KMS-11 (cell line): ENCODE results near the gene UBE2L3.

Experiments
- H2AFZ ChIP-seq: fragments of 200-600 bp; sonication (generic); 2 replicates; pipeline ENCODE4 v1.6.1; 2016; ENCODE audit warnings: antibody characterized with exemption, mixed run types, low read depth
- H3K27ac ChIP-seq: fragments of 200-600 bp; sonication (generic); 2 replicates; pipeline ENCODE4 v1.6.1; 2016; ENCODE audit warnings: mild to moderate bottlenecking, mixed run types
- H3K27me3 ChIP-seq: fragments of 200-600 bp; sonication (generic); 2 replicates; pipeline ENCODE4 v1.6.1; 2017; ENCODE audit warnings: mild to moderate bottlenecking, low read depth, mixed run types, moderate library complexity; ENCODE audit not compliant: insufficient read depth
- H3K36me3 ChIP-seq: fragments of 200-600 bp; sonication (generic); 2 replicates; pipeline ENCODE4 v1.6.1; 2017; ENCODE audit warnings: mild to moderate bottlenecking, mixed run types; ENCODE audit not compliant: insufficient read depth
- H3K4me1 ChIP-seq: fragments of 200-600 bp; sonication (generic); 2 replicates; pipeline ENCODE4 v1.6.1; 2016; ENCODE audit warnings: mild to moderate bottlenecking, low read depth, mixed run types; ENCODE audit not compliant: poor library complexity, severe bottlenecking
- H3K4me2 ChIP-seq: fragments of 200-600 bp; sonication (generic); 2 replicates; pipeline ENCODE4 v1.7.0; 2016; ENCODE audit warnings: mild to moderate bottlenecking, mixed run types
- H3K4me3 ChIP-seq: fragments of 200-600 bp; sonication (generic); IDR thresholded peaks from 2 replicates; pipeline ENCODE4 v1.6.1; 2017; ENCODE audit warnings: low read depth, low read length, mixed read lengths; ENCODE audit not compliant: insufficient read depth
- H3K79me2 ChIP-seq: fragments of 200-600 bp; sonication (generic); 2 replicates; pipeline ENCODE4 v1.6.1; 2016; ENCODE audit warnings: low read depth, mixed run types; ENCODE audit not compliant: insufficient read depth
- H3K9ac ChIP-seq: fragments of 200-600 bp; sonication (generic); 2 replicates; pipeline ENCODE4 v1.6.1; 2016; ENCODE audit warnings: mild to moderate bottlenecking, mixed run types
- H4K20me1 ChIP-seq: fragments of 200-600 bp; sonication (generic); 2 replicates; pipeline ENCODE4 v1.6.1; 2016; ENCODE audit warnings: mild to moderate bottlenecking, mixed run types; ENCODE audit not compliant: insufficient read depth
- TF ChIP-seq, protein P1 (sequence below): fragments of 200-600 bp; sonication (generic); conservative IDR thresholded peaks from 2 replicates; pipeline ENCODE4 v1.6.1; 2017; ENCODE audit warnings: low read depth, mild to moderate bottlenecking, antibody characterized with exemption, low read length, moderate library complexity, mixed read lengths

The UBE2L3 gene

DNA sequence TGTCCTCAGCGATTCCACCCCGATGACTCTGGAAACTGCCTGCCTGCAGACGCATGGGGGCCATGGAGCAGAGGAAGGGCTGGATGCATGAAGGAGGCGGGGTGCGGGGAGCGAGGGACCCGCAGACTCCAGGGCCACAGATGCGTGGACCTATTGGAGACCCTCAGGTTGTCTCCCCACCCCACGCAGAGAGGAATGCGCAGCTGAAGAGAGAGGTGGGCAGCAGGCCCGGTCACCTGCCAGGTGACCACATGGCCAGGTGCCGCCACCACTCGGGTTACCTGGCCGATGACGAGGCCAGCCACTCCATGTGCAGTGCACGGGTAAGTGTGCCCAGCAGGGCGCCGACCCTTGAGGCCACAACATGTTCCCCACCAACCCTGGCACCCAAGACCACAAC, 65.4 kb downstream of the UBE2L3 start:
- no peak overlapping the region for H3K4me2 ChIP-seq
- TF ChIP-seq, protein P1, sequence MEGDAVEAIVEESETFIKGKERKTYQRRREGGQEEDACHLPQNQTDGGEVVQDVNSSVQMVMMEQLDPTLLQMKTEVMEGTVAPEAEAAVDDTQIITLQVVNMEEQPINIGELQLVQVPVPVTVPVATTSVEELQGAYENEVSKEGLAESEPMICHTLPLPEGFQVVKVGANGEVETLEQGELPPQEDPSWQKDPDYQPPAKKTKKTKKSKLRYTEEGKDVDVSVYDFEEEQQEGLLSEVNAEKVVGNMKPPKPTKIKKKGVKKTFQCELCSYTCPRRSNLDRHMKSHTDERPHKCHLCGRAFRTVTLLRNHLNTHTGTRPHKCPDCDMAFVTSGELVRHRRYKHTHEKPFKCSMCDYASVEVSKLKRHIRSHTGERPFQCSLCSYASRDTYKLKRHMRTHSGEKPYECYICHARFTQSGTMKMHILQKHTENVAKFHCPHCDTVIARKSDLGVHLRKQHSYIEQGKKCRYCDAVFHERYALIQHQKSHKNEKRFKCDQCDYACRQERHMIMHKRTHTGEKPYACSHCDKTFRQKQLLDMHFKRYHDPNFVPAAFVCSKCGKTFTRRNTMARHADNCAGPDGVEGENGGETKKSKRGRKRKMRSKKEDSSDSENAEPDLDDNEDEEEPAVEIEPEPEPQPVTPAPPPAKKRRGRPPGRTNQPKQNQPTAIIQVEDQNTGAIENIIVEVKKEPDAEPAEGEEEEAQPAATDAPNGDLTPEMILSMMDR: no peak
- peaks cover 16% of the 10 kb centered on the region for H3K79me2 ChIP-seq
- H3K9ac ChIP-seq: no peak overlapping the region
- peaks cover 3% of the 10 kb centered on the region for H3K4me1 ChIP-seq
- H3K36me3 ChIP-seq: no peaks in the 10 kb centered on the region
- H3K27me3 ChIP-seq: no peaks in the 10 kb centered on the region
- H2AFZ ChIP-seq: no peak overlapping the region
- no peak overlapping the region for H3K4me3 ChIP-seq
- no peaks in the 10 kb centered on the region for H4K20me1 ChIP-seq
- no peak overlapping the region for H3K27ac ChIP-seq

DNA sequence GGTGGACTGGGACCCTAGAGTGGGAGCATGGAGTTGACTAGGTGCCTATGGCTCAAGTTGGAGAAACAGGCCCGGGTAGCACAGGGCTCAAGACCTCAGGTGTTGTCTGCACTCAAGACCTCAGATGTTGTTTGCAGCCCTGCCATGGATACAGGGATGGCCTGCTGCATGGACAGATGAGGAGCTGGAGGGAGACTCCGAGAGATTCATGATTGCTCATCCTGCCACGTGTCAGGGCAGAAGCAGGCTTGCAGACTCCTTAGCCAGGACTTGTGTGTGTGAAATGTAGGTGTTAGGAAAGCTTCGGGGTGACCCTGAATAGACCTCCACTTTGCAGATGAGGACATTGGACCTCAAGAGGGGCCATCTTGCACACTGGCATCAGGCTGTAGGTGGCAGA, 66.0 kb downstream of the UBE2L3 start:
- Histone ChIP-seq H3K36me3 (no peaks in the 10 kb centered on the region), H3K4me2 (no peak overlapping the region), H3K4me3 (no peak overlapping the region), H3K9ac (no peak overlapping the region), H3K27me3 (no peaks in the 10 kb centered on the region), H3K4me1 (no peaks in the 10 kb centered on the region), H3K27ac (no peak overlapping the region), H3K79me2 (peaks cover 10% of the 10 kb centered on the region), H2AFZ (no peak overlapping the region), H4K20me1 (no peaks in the 10 kb centered on the region)
- TF ChIP-seq, protein P1: no peak

DNA sequence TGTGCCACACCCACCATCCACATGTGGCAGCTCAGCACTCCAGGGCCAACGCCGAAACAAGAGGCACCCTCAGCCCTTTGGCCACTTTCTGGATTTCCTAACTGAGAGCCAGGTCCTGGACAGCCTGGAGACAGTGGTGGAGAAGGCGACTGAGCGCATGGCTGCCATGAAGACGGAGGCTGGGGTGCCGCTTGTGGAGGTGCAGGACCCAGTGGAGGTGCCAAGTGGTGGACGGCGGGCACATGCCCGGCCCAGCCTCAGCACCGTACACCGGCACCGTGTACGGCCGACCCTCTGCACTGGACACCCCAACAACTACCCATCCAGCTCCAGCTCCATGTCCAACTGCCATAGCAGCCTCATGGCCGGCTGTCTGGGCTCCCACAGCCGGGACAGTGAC, 66.6 kb downstream of the UBE2L3 start:
- no peak overlapping the region for H3K4me3 ChIP-seq
- H3K79me2 ChIP-seq: peaks cover 6% of the 10 kb centered on the region; the same call in 1 of the 2 replicates
- H2AFZ ChIP-seq: no peak overlapping the region
- no peaks in the 10 kb centered on the region for H3K36me3 ChIP-seq
- H3K4me1 ChIP-seq: no peaks in the 10 kb centered on the region
- no peak overlapping the region for H3K9ac ChIP-seq
- TF ChIP-seq, protein P1: no peak
- no peak overlapping the region for H3K4me2 ChIP-seq
- H3K27ac ChIP-seq: no peak overlapping the region
- no peaks in the 10 kb centered on the region for H4K20me1 ChIP-seq
- H3K27me3 ChIP-seq: no peaks in the 10 kb centered on the region

DNA sequence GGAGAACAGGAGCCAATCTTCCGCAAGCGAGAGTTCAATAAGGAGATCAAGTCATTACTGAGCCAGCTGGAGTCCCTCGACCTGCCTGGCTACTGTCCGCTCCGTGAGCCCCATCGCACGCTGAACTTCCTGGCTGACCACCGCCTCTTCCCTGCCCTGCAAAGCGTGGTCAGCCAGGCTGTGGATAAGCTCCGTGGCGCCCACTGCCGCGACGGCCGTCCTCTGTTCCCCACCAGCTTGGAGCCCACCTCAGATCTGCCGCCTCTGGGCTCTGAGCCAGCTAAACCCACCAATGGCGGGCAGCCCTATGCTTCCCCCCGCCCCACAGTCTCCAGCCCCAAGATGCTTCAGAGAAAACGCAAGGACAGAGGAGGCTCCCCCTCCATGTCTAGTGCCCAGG, 67.3 kb downstream of the UBE2L3 start:
- Histone ChIP-seq H3K79me2 (no peaks in the 10 kb centered on the region), H4K20me1 (no peaks in the 10 kb centered on the region), H3K36me3 (no peaks in the 10 kb centered on the region), H3K4me1 (no peaks in the 10 kb centered on the region), H3K9ac (no peak overlapping the region), H3K27me3 (no peaks in the 10 kb centered on the region), H3K4me2 (no peak overlapping the region), H2AFZ (no peak overlapping the region), H3K4me3 (no peak overlapping the region), H3K27ac (no peak overlapping the region)
- TF ChIP-seq, protein P1: no peak
